HepG2 (cell line): ENCODE measurements around the gene PTPRO.

Experiments used
- ZHX1 ChIP-seq: sonication (generic); formaldehyde crosslinking; IDR thresholded peaks from 2 replicates; pipeline ENCODE4 v1.8.1; 2022; ENCODE audit warnings: low read depth, mild to moderate bottlenecking, missing genetic modification reagents
- TF ChIP-seq, protein P1 (sequence below): sonication (generic); formaldehyde crosslinking; IDR thresholded peaks from 2 replicates; pipeline ENCODE4 v1.5.0; 2020; ENCODE audit warnings: mild to moderate bottlenecking, missing genetic modification reagents, moderate library complexity
- TF ChIP-seq, protein P2 (sequence below): IDR thresholded peaks from 2 replicates; pipeline ENCODE4 v1.6.1; 2012; ENCODE audit warnings: inconsistent platforms
- TF ChIP-seq, protein P3 (sequence below): IDR thresholded peaks from 2 replicates; pipeline ENCODE4 v1.6.1; 2016; ENCODE audit warnings: mild to moderate bottlenecking

DNA sequence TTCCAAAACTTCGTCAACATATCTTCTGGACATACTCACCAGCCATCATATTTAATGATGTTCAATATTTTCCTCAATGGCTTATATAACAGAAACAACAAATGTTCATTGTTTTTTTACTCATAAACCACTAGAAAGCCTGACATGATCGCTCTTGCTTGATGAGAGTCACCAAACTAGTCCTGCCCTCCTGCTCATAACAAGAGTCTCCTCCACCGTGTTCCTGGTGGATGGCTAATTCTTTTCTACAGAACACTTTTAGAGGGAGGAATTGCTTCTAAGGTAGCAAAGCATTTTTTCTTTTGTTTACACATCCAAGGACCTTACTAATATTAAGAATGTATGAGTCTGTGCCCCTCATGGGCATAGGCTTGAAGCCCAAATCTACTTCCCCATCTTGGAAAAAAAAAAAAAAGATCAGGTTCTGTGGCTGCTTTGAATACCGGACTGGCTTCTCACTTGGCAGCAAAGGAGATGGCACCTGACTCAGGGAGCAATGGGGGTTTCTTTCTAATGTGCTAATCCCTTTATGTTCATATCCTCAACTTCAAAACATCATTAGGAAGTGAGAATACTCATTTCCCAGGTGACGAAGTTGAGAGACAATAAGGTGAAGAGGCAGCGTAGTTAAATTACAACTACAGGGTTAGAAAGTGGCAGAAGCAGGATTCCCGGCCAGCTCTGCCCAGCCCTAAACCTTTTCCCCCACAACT, 278.1 kb downstream of the PTPRO start:
- TF ChIP-seq, protein P1, sequence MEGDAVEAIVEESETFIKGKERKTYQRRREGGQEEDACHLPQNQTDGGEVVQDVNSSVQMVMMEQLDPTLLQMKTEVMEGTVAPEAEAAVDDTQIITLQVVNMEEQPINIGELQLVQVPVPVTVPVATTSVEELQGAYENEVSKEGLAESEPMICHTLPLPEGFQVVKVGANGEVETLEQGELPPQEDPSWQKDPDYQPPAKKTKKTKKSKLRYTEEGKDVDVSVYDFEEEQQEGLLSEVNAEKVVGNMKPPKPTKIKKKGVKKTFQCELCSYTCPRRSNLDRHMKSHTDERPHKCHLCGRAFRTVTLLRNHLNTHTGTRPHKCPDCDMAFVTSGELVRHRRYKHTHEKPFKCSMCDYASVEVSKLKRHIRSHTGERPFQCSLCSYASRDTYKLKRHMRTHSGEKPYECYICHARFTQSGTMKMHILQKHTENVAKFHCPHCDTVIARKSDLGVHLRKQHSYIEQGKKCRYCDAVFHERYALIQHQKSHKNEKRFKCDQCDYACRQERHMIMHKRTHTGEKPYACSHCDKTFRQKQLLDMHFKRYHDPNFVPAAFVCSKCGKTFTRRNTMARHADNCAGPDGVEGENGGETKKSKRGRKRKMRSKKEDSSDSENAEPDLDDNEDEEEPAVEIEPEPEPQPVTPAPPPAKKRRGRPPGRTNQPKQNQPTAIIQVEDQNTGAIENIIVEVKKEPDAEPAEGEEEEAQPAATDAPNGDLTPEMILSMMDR (CRISPR knock-in tag): no peak
- TF ChIP-seq, protein P2, sequence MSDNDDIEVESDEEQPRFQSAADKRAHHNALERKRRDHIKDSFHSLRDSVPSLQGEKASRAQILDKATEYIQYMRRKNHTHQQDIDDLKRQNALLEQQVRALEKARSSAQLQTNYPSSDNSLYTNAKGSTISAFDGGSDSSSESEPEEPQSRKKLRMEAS: no peak
- TF ChIP-seq, protein P3, sequence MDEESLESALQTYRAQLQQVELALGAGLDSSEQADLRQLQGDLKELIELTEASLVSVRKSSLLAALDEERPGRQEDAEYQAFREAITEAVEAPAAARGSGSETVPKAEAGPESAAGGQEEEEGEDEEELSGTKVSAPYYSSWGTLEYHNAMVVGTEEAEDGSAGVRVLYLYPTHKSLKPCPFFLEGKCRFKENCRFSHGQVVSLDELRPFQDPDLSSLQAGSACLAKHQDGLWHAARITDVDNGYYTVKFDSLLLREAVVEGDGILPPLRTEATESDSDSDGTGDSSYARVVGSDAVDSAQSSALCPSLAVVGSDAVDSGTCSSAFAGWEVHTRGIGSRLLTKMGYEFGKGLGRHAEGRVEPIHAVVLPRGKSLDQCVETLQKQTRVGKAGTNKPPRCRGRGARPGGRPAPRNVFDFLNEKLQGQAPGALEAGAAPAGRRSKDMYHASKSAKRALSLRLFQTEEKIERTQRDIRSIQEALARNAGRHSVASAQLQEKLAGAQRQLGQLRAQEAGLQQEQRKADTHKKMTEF: no peak
- no peak for TF ChIP-seq ZHX1
